Mammary epithelial cell (primary cell): Measurements from ENCODE around the gene AGTPBP1.

Source experiments
- CTCF ChIP-seq, 2 donors: IDR thresholded peaks in 1 of 2; conservative IDR thresholded peaks in 1 of 2; 2 replicates each; pipeline ENCODE4 v1.5.1; 2011 to 2012; ENCODE audit warnings: inconsistent platforms in 2 of 2, low read length in 2 of 2, mild to moderate bottlenecking in 2 of 2, control low read depth in 1 of 2, low read depth in 1 of 2; ENCODE audit not compliant: insufficient read depth in 1 of 2; ENCODE audit errors: extremely low read depth in 1 of 2
- EZH2 ChIP-seq: IDR thresholded peaks from 2 replicates; pipeline ENCODE4 v1.6.1; 2012; ENCODE audit warnings: low read length, inconsistent platforms, borderline replicate concordance

- TF ChIP-seq EZH2, result no peak
- no peak for TF ChIP-seq CTCF (conservative IDR thresholded peaks at IDR 0.05 in 1 of 2, IDR thresholded peaks at IDR 0.05 in 1 of 2; ENCODE audit: extremely low read depth in 1 of 2, insufficient read depth in 1 of 2, low read depth in 1 of 2, low read length in 2 of 2)
These were observed 230.8 kb downstream of the AGTPBP1 start for GRCh38 chr9:85510830-85511504.
